Fibroblast of gingiva (primary cell): ENCODE measurements around the gene PDE4B.
"Not testable (repeated sequence)": the region's sequence is repeated elsewhere in the genome, so short reads cannot be mapped to it uniquely, and the experiment has no call there.

Experiments
- DNase-seq: peaks from one replicate; pipeline ENCODE4 v3.0.0-alpha.2; 2011; ENCODE audit warnings: low read depth

PDE4B gene

GRCh38 chr1:65994223-65994622 is 201.5 kb downstream of the PDE4B start:
- no peak for DNase-seq

- no peak for DNase-seq
Measured at GRCh38 chr1:65995336-65995735, 202.6 kb downstream of the PDE4B start.

GRCh38 chr1:65995928-65996327 is 203.2 kb downstream of the PDE4B start:
- DNase-seq: no peak

GRCh38 chr1:65997693-65998092 is 205.0 kb downstream of the PDE4B start:
- DNase-seq: no peak

GRCh38 chr1:65998763-65999583 is 206.3 kb downstream of the PDE4B start:
- DNase-seq: no peak

GRCh38 chr1:66000033-66000637 is 207.4 kb downstream of the PDE4B start:
- peak; percentile 3 for DNase-seq

- DNase-seq: no peak
Measured at GRCh38 chr1:66003690-66004089, 211.0 kb downstream of the PDE4B start.

- not testable (repeated sequence) for DNase-seq
Measured at GRCh38 chr1:66006534-66006933, 213.8 kb downstream of the PDE4B start.

- peak; percentile 51 for DNase-seq
Measured at GRCh38 chr1:66012106-66012784, 219.6 kb downstream of the PDE4B start.

GRCh38 chr1:66013371-66013770 is 220.7 kb downstream of the PDE4B start:
- no peak for DNase-seq

- no peak for DNase-seq
Measured at GRCh38 chr1:66022904-66023620, 230.4 kb downstream of the PDE4B start.

- DNase-seq: no peak
Measured at GRCh38 chr1:66025188-66025587, 232.5 kb downstream of the PDE4B start.

- no peak for DNase-seq
Measured at GRCh38 chr1:66028035-66028434, 235.3 kb downstream of the PDE4B start.

- DNase-seq: no peak
Measured at GRCh38 chr1:66033781-66034180, 241.1 kb downstream of the PDE4B start.

GRCh38 chr1:66035616-66036245 is 243.0 kb downstream of the PDE4B start:
- DNase-seq: no peak

- DNase-seq: no peak
Measured at GRCh38 chr1:66041654-66042053, 249.0 kb downstream of the PDE4B start.

- no peak for DNase-seq
Measured at GRCh38 chr1:66043186-66043585, 250.5 kb downstream of the PDE4B start.

GRCh38 chr1:66044912-66045311 is 252.2 kb downstream of the PDE4B start:
- no peak for DNase-seq

- DNase-seq: no peak
Measured at GRCh38 chr1:66046415-66046814, 253.7 kb downstream of the PDE4B start.

GRCh38 chr1:66048011-66048410 is 255.3 kb downstream of the PDE4B start:
- no peak for DNase-seq

- no peak for DNase-seq
Measured at GRCh38 chr1:66050123-66050522, 257.4 kb downstream of the PDE4B start.

- no peak for DNase-seq
Measured at GRCh38 chr1:66050633-66051032, 257.9 kb downstream of the PDE4B start.
